Thoracic aorta endothelial cell (primary cell): Measurements from ENCODE around the gene CREBRF. TPM values are rescaled to one million over a fixed set of nuclear protein-coding genes. Genes with fewer than 3 reads are reported as not detected.

ENCODE experiments used
- small RNA-seq: library from RNA; depleted of rRNA; stranded (forward); fragments of <200 nt; gene quantifications from one replicate; pipeline ENCODE3, GENCODE V24; 2012
- total RNA-seq: library from RNA; depleted of rRNA; stranded (reverse); fragments of >200 nt; gene quantifications from 2 replicates; pipeline ENCODE4 v1.2.3, GENCODE V29; 2012

Gene CREBRF, protein sequence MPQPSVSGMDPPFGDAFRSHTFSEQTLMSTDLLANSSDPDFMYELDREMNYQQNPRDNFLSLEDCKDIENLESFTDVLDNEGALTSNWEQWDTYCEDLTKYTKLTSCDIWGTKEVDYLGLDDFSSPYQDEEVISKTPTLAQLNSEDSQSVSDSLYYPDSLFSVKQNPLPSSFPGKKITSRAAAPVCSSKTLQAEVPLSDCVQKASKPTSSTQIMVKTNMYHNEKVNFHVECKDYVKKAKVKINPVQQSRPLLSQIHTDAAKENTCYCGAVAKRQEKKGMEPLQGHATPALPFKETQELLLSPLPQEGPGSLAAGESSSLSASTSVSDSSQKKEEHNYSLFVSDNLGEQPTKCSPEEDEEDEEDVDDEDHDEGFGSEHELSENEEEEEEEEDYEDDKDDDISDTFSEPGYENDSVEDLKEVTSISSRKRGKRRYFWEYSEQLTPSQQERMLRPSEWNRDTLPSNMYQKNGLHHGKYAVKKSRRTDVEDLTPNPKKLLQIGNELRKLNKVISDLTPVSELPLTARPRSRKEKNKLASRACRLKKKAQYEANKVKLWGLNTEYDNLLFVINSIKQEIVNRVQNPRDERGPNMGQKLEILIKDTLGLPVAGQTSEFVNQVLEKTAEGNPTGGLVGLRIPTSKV
- 12.5 and 13.6 TPM in 2 replicates for total RNA-seq

GRCh38 chr5:173055983-173056782 is at the start of gene CREBRF:
Gene CREBRF (plus strand): TSS chr5:173056352. CDS start chr5:173080776, 24,424 bp downstream.

GRCh38 chr5:173144200-173145176 is 88.3 kb downstream of the CREBRF start, which contains the start of gene BNIP1:
Gene BNIP1 (plus strand): TSS chr5:173144531. CDS start chr5:173144546, 15 bp downstream.

Small RNA genes lying within 50 kb of the gene (small RNA-seq; reads per million reads assigned to genes)
- not detected for gene RF00019
- gene SNORA74B: 1,530 reads per million, percentile 100 among the genes with 10 or more reads in this experiment

Other genes starting within 250 kb of the CREBRF start
- gene ERGIC1, start 222.1 kb upstream of the CREBRF start, total RNA-seq: 74.6 and 145 TPM in 2 replicates
- gene RPL26L1, start 96.9 kb upstream of the CREBRF start, total RNA-seq: 42.6 and 50.7 TPM in 2 replicates
- 130 and 141 TPM in 2 replicates for gene ATP6V0E1, start 72.6 kb upstream of the CREBRF start, total RNA-seq
- gene BNIP1, start 88.2 kb downstream of the CREBRF start, total RNA-seq: 17.3 and 19.5 TPM in 2 replicates
- 0.22 and 1.6 TPM in 2 replicates for gene NKX2-5, start 178.9 kb downstream of the CREBRF start, total RNA-seq